ENCODE results near the gene TCF7L1.

DNA sequence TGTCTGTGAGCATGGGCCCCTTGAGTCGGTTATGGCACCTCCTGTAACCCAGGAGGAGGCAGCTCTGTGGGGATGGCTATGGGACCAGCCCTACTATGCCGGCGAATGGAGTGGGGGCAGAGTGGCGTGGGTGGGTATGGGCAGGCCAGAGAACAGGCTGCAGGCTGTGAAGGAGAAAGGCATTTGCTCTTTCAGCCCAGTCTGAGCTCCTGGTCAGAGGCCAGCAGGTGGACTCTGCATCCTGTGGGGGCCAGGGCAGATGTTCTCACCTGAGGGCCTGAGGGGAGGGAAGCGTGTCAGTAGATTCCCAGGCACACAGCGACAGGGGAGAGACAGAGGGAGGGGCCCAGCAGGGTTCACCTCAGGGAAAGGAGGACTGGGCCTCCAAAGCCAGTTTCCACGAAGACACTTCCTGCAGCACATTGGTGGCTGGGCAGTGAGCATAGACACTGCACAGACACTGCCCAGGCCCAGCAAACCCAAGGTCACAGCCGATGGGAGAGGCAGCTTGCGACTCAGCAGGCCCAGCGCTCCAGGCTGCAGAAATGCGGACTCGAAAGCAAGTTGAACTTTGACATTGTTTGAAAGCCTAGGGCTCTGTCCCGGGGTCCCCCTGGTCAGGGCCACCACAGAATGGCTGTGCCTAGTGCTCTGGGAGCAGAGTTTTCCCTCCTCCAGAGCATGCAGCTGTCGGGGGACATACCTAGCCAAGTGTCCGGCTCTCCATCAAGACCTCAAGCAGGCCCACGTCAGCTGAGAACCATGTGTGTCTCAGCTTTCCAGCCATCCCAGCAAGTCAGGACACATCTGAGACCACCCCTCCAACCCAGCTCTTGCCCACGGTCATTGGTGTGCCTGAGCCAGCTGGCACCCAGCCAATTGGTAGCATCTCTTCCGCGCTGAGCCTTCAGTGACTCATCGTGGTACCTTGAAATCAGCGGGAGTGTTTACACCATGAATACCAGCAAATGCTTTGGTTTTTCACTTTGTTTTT, 140.8 kb downstream of the TCF7L1 start:
- TF ChIP-seq YY1 (IDR thresholded peaks at IDR 0.05; ENCODE audit: insufficient read depth, insufficient read length), result no peak
- TF ChIP-seq SUZ12 (IDR thresholded peaks at IDR 0.05; ENCODE audit: extremely low read depth, insufficient read depth, insufficient read length), result no peak

Measured in NT2/D1 (cell line).